Measurements from ENCODE around the gene NEMF.
"Not testable (repeated sequence)": the region's sequence is repeated elsewhere in the genome, so short reads cannot be mapped to it uniquely, and the experiment has no call there.

NEMF gene

DNA sequence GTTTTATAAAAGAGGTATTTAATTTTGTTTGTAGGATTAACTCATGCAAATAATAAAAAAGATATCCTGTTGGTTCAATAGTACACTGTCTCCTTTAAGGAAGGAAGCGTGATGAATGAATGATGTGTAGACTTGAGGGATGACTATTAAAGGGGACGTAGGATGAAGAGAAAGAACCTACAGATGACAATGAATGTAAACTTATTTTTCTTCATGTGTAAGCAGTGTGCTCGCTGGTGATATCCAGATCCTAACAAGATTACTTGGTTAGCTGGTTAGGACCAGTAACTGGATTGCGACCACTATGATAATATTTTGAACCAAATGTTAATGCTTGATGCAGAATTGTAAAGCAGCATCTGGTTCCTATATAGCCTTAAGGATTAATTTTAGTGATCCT is 42.9 kb upstream of the NEMF start:
- H3K9ac ChIP-seq (ENCODE audit: low read length) = peak overlapping the region; percentile 100
- H3K18ac ChIP-seq (ENCODE audit: low read depth in 1 of 2, low read length in 2 of 2) = no peak overlapping the region
- H3K14ac ChIP-seq (ENCODE audit: low read length in 2 of 2) = no peak overlapping the region
- H4K91ac ChIP-seq (ENCODE audit: low read length) = no peak overlapping the region
- H3K27me3 ChIP-seq (ENCODE audit: control insufficient read depth in 1 of 2, insufficient read depth in 1 of 2, low read length in 2 of 2) = no peaks in the 10 kb centered on the region
- H2BK12ac ChIP-seq (ENCODE audit: low read length in 2 of 2) = no peak overlapping the region
- WGBS = 50% methylated on average over 4 of the region's 4 CpGs
- no peak overlapping the region for H2BK120ac ChIP-seq (ENCODE audit: low read depth, low read length)
- no peak overlapping the region for H3K23ac ChIP-seq (ENCODE audit: low read length in 2 of 2)
- H3K4me2 ChIP-seq (ENCODE audit: low read length, poor library complexity, severe bottlenecking) = peak overlapping the region; percentile 1
- no peak overlapping the region for H3K4ac ChIP-seq (ENCODE audit: low read depth in 1 of 2, low read length in 2 of 2)
- H2AK5ac ChIP-seq (ENCODE audit: low read length, severe bottlenecking) = no peak overlapping the region
- peak overlapping the region; percentile 38 for H3K27ac ChIP-seq (ENCODE audit: low read length, poor library complexity, severe bottlenecking)
- H3K79me1 ChIP-seq (replicated peaks; ENCODE audit: low read length, poor library complexity, severe bottlenecking) = peaks cover 2% of the 10 kb centered on the region
- no peak overlapping the region for H2AFZ ChIP-seq (ENCODE audit: low read depth, low read length)
- H3K4me3 ChIP-seq (ENCODE audit: insufficient read depth in 1 of 2, low read depth in 1 of 2, low read length in 2 of 2) = peak overlapping the region in 1 of 2 experiments; percentile 100
- H4K8ac ChIP-seq (ENCODE audit: low read length) = no peak overlapping the region
- H3K36me3 ChIP-seq (ENCODE audit: control insufficient read depth in 1 of 2, insufficient read depth in 2 of 2, low read depth in 1 of 2, low read length in 2 of 2) = peaks cover 6 to 27% of the 10 kb centered on the region in 2 experiments
- no peak overlapping the region for H2BK15ac ChIP-seq (ENCODE audit: low read depth, poor library complexity, severe bottlenecking)
- H3K4me1 ChIP-seq (ENCODE audit: control insufficient read depth, insufficient read depth, low read depth, low read length) = peaks cover 4% of the 10 kb centered on the region
- H3K9me3 ChIP-seq (ENCODE audit: control insufficient read depth, low read length) = no peaks in the 10 kb centered on the region
- no peak for DNase-seq
- H2BK5ac ChIP-seq (ENCODE audit: low read depth, low read length, poor library complexity, severe bottlenecking) = no peak overlapping the region

GRCh38 chr14:49894214-49895107 is 41.9 kb upstream of the NEMF start:
- Histone ChIP-seq H3K4me3 (ENCODE audit: insufficient read depth in 1 of 2, low read depth in 1 of 2, low read length in 2 of 2) (peak overlapping the region; percentile 97 to 100), H3K36me3 (ENCODE audit: control insufficient read depth in 1 of 2, insufficient read depth in 2 of 2, low read depth in 1 of 2, low read length in 2 of 2) (peaks cover 6 to 27% of the 10 kb centered on the region in 2 experiments), H3K27ac (ENCODE audit: low read length, poor library complexity, severe bottlenecking) (peak overlapping the region; percentile 81), H3K4me2 (ENCODE audit: low read length, poor library complexity, severe bottlenecking) (peak overlapping the region; percentile 41), H3K9ac (ENCODE audit: low read length) (peak overlapping the region; percentile 100)
- H2AK5ac ChIP-seq (ENCODE audit: low read length, severe bottlenecking); H4K8ac ChIP-seq (ENCODE audit: low read length); H3K4ac ChIP-seq (ENCODE audit: low read depth in 1 of 2, low read length in 2 of 2); DNase-seq; H2AFZ ChIP-seq (ENCODE audit: low read depth, low read length); H3K27me3 ChIP-seq (ENCODE audit: control insufficient read depth in 1 of 2, insufficient read depth in 1 of 2, low read length in 2 of 2); H3K18ac ChIP-seq (ENCODE audit: low read depth in 1 of 2, low read length in 2 of 2); H3K9me3 ChIP-seq (ENCODE audit: control insufficient read depth, low read length); H3K23ac ChIP-seq (ENCODE audit: low read length in 2 of 2); H2BK5ac ChIP-seq (ENCODE audit: low read depth, low read length, poor library complexity, severe bottlenecking); H2BK12ac ChIP-seq (ENCODE audit: low read length in 2 of 2); H3K14ac ChIP-seq (ENCODE audit: low read length in 2 of 2); H4K91ac ChIP-seq (ENCODE audit: low read length); H2BK120ac ChIP-seq (ENCODE audit: low read depth, low read length); H3K4me1 ChIP-seq (ENCODE audit: control insufficient read depth, insufficient read depth, low read depth, low read length); H3K79me1 ChIP-seq (replicated peaks; ENCODE audit: low read length, poor library complexity, severe bottlenecking); H2BK15ac ChIP-seq (ENCODE audit: low read depth, poor library complexity, severe bottlenecking): not testable (repeated sequence)
- 30% methylated on average over 2 of the region's 8 CpGs for WGBS

DNA sequence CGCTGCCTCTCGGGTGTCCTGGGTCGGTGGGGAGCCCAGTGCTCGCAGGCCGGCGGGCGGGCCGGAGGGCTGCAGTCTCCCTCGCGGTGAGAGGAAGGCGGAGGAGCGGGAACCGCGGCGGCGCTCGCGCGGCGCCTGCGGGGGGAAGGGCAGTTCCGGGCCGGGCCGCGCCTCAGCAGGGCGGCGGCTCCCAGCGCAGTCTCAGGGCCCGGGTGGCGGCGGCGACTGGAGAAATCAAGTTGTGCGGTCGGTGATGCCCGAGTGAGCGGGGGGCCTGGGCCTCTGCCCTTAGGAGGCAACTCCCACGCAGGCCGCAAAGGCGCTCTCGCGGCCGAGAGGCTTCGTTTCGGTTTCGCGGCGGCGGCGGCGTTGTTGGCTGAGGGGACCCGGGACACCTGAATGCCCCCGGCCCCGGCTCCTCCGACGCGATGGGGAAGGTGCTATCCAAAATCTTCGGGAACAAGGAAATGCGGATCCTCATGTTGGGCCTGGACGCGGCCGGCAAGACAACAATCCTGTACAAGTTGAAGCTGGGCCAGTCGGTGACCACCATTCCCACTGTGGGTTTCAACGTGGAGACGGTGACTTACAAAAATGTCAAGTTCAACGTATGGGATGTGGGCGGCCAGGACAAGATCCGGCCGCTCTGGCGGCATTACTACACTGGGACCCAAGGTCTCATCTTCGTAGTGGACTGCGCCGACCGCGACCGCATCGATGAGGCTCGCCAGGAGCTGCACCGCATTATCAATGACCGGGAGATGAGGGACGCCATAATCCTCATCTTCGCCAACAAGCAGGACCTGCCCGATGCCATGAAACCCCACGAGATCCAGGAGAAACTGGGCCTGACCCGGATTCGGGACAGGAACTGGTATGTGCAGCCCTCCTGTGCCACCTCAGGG is 41.0 kb upstream of the NEMF start:
- Histone ChIP-seq H3K4me2 (ENCODE audit: low read length, poor library complexity, severe bottlenecking) (peak overlapping the region; percentile 41), H2BK120ac (ENCODE audit: low read depth, low read length) (peak overlapping the region; percentile 97), H3K14ac (ENCODE audit: low read length in 2 of 2) (peak overlapping the region; percentile 86 to 98), H3K27ac (ENCODE audit: low read length, poor library complexity, severe bottlenecking) (peak overlapping the region; percentile 98), H3K9me3 (ENCODE audit: control insufficient read depth, low read length) (no peaks in the 10 kb centered on the region), H4K8ac (ENCODE audit: low read length) (peak overlapping the region; percentile 96), H2AFZ (ENCODE audit: low read depth, low read length) (no peak overlapping the region), H3K27me3 (ENCODE audit: control insufficient read depth in 1 of 2, insufficient read depth in 1 of 2, low read length in 2 of 2) (no peaks in the 10 kb centered on the region), H3K23ac (ENCODE audit: low read length in 2 of 2) (peak overlapping the region in 1 of 2 experiments; percentile 92), H4K91ac (ENCODE audit: low read length) (peak overlapping the region; percentile 99), H3K18ac (ENCODE audit: low read depth in 1 of 2, low read length in 2 of 2) (peak overlapping the region; percentile 92 to 100), H3K4ac (ENCODE audit: low read depth in 1 of 2, low read length in 2 of 2) (peak overlapping the region; percentile 94 to 100), H3K4me1 (ENCODE audit: control insufficient read depth, insufficient read depth, low read depth, low read length) (peaks cover 4% of the 10 kb centered on the region), H3K36me3 (ENCODE audit: control insufficient read depth in 1 of 2, insufficient read depth in 2 of 2, low read depth in 1 of 2, low read length in 2 of 2) (peaks cover 6 to 27% of the 10 kb centered on the region in 2 experiments), H3K4me3 (ENCODE audit: insufficient read depth in 1 of 2, low read depth in 1 of 2, low read length in 2 of 2) (peak overlapping the region; percentile 97 to 100), H2BK5ac (ENCODE audit: low read depth, low read length, poor library complexity, severe bottlenecking) (peak overlapping the region; percentile 100), H2BK15ac (ENCODE audit: low read depth, poor library complexity, severe bottlenecking) (peak overlapping the region; percentile 98), H2AK5ac (ENCODE audit: low read length, severe bottlenecking) (peak overlapping the region; percentile 68), H3K9ac (ENCODE audit: low read length) (peak overlapping the region; percentile 100), H3K79me1 (replicated peaks; ENCODE audit: low read length, poor library complexity, severe bottlenecking) (peaks cover 2% of the 10 kb centered on the region), H2BK12ac (ENCODE audit: low read length in 2 of 2) (peak overlapping the region in 1 of 2 experiments; percentile 11)
- peak; percentile 62 for DNase-seq
- WGBS = under 1% methylated on average over 82 of the region's 85 CpGs
